ENCODE measurements around the gene MTARC2.

DNA sequence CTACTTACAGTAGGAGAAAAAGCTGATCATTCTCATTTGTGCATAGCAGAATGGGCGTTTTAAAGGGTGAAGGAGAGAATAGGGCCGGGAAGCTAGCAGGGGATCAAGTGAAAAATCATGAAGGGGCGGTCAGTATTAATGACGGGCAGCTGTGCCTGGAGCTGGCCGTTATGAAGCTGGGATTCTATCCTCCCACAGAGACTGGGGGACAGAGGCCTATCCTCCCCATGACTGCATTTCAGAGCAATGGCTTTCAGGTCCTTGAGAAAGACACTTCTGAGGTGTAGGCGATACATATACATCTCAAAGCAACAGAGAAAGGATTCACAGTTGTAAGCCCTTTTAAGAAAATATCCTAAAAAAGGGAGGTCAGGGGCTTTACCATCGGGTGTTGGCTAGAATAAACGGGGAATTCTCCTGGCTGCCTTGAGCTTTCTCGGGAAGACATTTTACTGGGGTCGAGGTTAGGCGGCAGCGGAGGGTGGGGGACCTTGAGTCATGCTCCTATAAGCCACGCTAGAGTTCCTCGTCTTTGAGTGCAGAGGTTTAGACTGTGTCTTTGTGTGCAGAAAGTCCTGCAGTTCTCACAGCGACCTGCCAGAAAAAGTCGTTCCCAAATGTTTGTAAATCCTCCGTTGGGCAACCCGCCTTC is 559 bp upstream of the MTARC2 start:
- no peak for TF ChIP-seq EZH2 (IDR thresholded peaks at IDR 0.05; ENCODE audit: insufficient read depth, poor library complexity, severe bottlenecking)
- no peak for TF ChIP-seq EZH2phosphoT487 (IDR thresholded peaks at IDR 0.05; ENCODE audit: insufficient read depth, low read depth)

All from GM23248 (cell line).